Hepatocyte (in vitro differentiated cells): ENCODE measurements around the gene STAT5A. TPM values are rescaled to one million over a fixed set of nuclear protein-coding genes. Genes with fewer than 3 reads are reported as not detected.

Source experiments
- DNase-seq: peaks from one replicate; pipeline ENCODE4 v3.0.0-alpha.2; 2016; ENCODE audit warnings: low spot score
- H2AFZ ChIP-seq: fragments of 200-600 bp; sonication (generic); 2 replicates; pipeline ENCODE4 v1.6.0; 2016; ENCODE audit warnings: antibody characterized with exemption, mild to moderate bottlenecking
- H3K27ac ChIP-seq: fragments of 200-600 bp; sonication (generic); 2 replicates; pipeline ENCODE4 v1.5.1; 2016; ENCODE audit warnings: mild to moderate bottlenecking
- H3K27me3 ChIP-seq: fragments of 200-600 bp; sonication (generic); 2 replicates; pipeline ENCODE4 v1.6.1; 2016
- H3K36me3 ChIP-seq: fragments of 200-600 bp; sonication (generic); replicated peaks from 2 replicates; pipeline ENCODE4 v1.5.1; 2016; ENCODE audit warnings: low read depth; ENCODE audit not compliant: insufficient read depth
- H3K4me1 ChIP-seq: fragments of 200-600 bp; sonication (generic); 2 replicates; pipeline ENCODE4 v1.5.1; 2016; ENCODE audit warnings: mild to moderate bottlenecking, moderate library complexity; ENCODE audit not compliant: insufficient read depth
- H3K4me2 ChIP-seq: fragments of 200-600 bp; sonication (generic); 2 replicates; pipeline ENCODE4 v1.6.0; 2016
- H3K4me3 ChIP-seq: fragments of 200-600 bp; sonication (generic); 2 replicates; pipeline ENCODE4 v1.5.1; 2016; ENCODE audit warnings: mild to moderate bottlenecking
- H3K79me2 ChIP-seq: fragments of 200-600 bp; sonication (generic); 2 replicates; pipeline ENCODE4 v1.6.0; 2017; ENCODE audit warnings: mild to moderate bottlenecking
- H3K9me2 ChIP-seq: fragments of 200-600 bp; sonication (generic); replicated peaks from 2 replicates; pipeline ENCODE4 v1.6.0; 2017; ENCODE audit warnings: mild to moderate bottlenecking; ENCODE audit not compliant: insufficient read depth
- H3K9me3 ChIP-seq: fragments of 200-600 bp; sonication (generic); 2 replicates; pipeline ENCODE4 v1.5.1; 2016; ENCODE audit warnings: low read depth, mild to moderate bottlenecking
- H4K20me1 ChIP-seq: fragments of 200-600 bp; sonication (generic); 2 replicates; pipeline ENCODE4 v1.6.0; 2016; ENCODE audit warnings: mild to moderate bottlenecking; ENCODE audit not compliant: insufficient read depth, poor library complexity, severe bottlenecking
- CTCF ChIP-seq: fragments of 200-600 bp; sonication (generic); IDR thresholded peaks from 2 replicates; pipeline ENCODE4 v1.5.1; 2016; ENCODE audit warnings: antibody characterized with exemption, mild to moderate bottlenecking; ENCODE audit not compliant: poor library complexity
- EZH2 ChIP-seq: fragments of 200-600 bp; sonication (generic); IDR thresholded peaks from 2 replicates; pipeline ENCODE4 v1.6.1; 2016; ENCODE audit warnings: antibody characterized with exemption, mild to moderate bottlenecking, borderline replicate concordance
- EZH2phosphoT487 ChIP-seq: fragments of 200-600 bp; sonication (generic); IDR thresholded peaks from one replicate; pipeline ENCODE4 v1.6.1; 2018; ENCODE audit warnings: antibody characterized with exemption, mild to moderate bottlenecking, low read depth, moderate library complexity; ENCODE audit not compliant: unreplicated experiment, severe bottlenecking
- WGBS: methylation state at CpG from one replicate; pipeline ENCODE4 v1.1.6; 2016; ENCODE audit warnings: low lambda C conversion rate; ENCODE audit errors: missing lambda C conversion rate; 5-methylcytosine and 5-hydroxymethylcytosine counted together
- polyA plus RNA-seq: library from polyadenylated mRNA; unstranded; fragments of >200 nt; fragmentation: Nextera tagmentation; extraction: Ambion mirVana; gene quantifications from 2 replicates; pipeline ENCODE4 v1.2.1, GENCODE V29; 2016
- total RNA-seq: library from RNA; depleted of rRNA; stranded (reverse); fragments of >200 nt; gene quantifications from 2 replicates; pipeline ENCODE4 v1.2.3, GENCODE V29; 2014

The STAT5A gene
- total and polyA plus RNA-seq, 2 experiments from 2014 or later, result 5.5 to 6.1 TPM

- TF ChIP-seq CTCF, result no peak
- TF ChIP-seq EZH2phosphoT487, result no peak
- TF ChIP-seq EZH2, result no peak
- Histone ChIP-seq H4K20me1 (no peaks in the 10 kb centered on the region), H3K27ac (peak overlapping the region; percentile 96), H3K36me3 (no peaks in the 10 kb centered on the region), H2AFZ (peak overlapping the region; percentile 86), H3K4me2 (peak overlapping the region; percentile 79), H3K4me1 (peaks cover 18% of the 10 kb centered on the region), H3K79me2 (peaks cover 57% of the 10 kb centered on the region), H3K9me3 (no peaks in the 10 kb centered on the region), H3K9me2 (no peaks in the 10 kb centered on the region), H3K27me3 (no peaks in the 10 kb centered on the region), H3K4me3 (peak overlapping the region; percentile 70)
- DNase-seq, result no peak
- 25% methylated on average over 13 of the region's 13 CpGs for WGBS
These were observed 13.3 kb upstream of the STAT5A start for GRCh38 chr17:42274812-42275526.

GRCh38 chr17:42275527-42276358 lies 12.6 kb upstream of the STAT5A start:
- Histone ChIP-seq H3K4me2 (peak overlapping the region; percentile 79), H3K27me3 (no peaks in the 10 kb centered on the region), H3K9me3 (no peaks in the 10 kb centered on the region), H3K27ac (peak overlapping the region; percentile 96), H2AFZ (peak overlapping the region; percentile 86), H3K79me2 (peaks cover 50% of the 10 kb centered on the region), H4K20me1 (no peaks in the 10 kb centered on the region), H3K4me1 (peaks cover 17% of the 10 kb centered on the region), H3K9me2 (no peaks in the 10 kb centered on the region), H3K4me3 (peak overlapping the region; percentile 70), H3K36me3 (no peaks in the 10 kb centered on the region)
- 2% methylated on average over 25 of the region's 82 CpGs for whole genome bisulfite sequencing
- peak; percentile 35 for DNase-seq
- TF ChIP-seq CTCF (no peak), EZH2 (no peak), EZH2phosphoT487 (no peak)

GRCh38 chr17:42276359-42276608 lies 12.0 kb upstream of the STAT5A start, which contains the start of gene STAT5B:
TSS of gene STAT5B (minus strand) at chr17:42276391. CDS start at chr17:42232127, 44,264 bp downstream.
- Histone ChIP-seq H3K4me2 (peak within 1 kb of the TSS; percentile 98), H3K9me3 (no peaks in the 10 kb centered on the region), H2AFZ (peak within 1 kb of the TSS; percentile 97), H3K4me3 (peak within 1 kb of the TSS; percentile 89), H3K9me2 (no peaks in the 10 kb centered on the region), H3K27me3 (no peaks in the 10 kb centered on the region), H3K79me2 (peaks cover 44% of the 10 kb centered on the region), H4K20me1 (no peaks in the 10 kb centered on the region), H3K27ac (peak within 1 kb of the TSS; percentile 96), H3K36me3 (no peaks in the 10 kb centered on the region), H3K4me1 (peaks cover 17% of the 10 kb centered on the region)
- TF ChIP-seq EZH2phosphoT487, result no peak
- no peak for TF ChIP-seq EZH2
- no peak for TF ChIP-seq CTCF
- 3% methylated on average over 25 of the region's 47 CpGs for WGBS
- peak; percentile 88 for DNase-seq
